Measurements from ENCODE around the gene COQ9. TPM values are rescaled to one million over a fixed set of nuclear protein-coding genes. Genes with fewer than 3 reads are reported as not detected.

COQ9 gene
- total and polyA plus RNA-seq, 2 experiments from 2014 or later, result 26.6 to 36.3 TPM

- no peak for ATAC-seq
- Histone ChIP-seq H3K27me3 (ENCODE audit: insufficient read depth) (peaks cover 17% of the 10 kb centered on the region; the same call in 1 of the 2 replicates), H3F3A (replicated peaks; ENCODE audit: low read depth) (no peaks in the 10 kb centered on the region; the same call in 1 of the 2 replicates), H3K36me3 (ENCODE audit: insufficient read depth) (no peaks in the 10 kb centered on the region), H3K9me2 (ENCODE audit: insufficient read depth) (no peaks in the 10 kb centered on the region), H3K4me2 (no peak overlapping the region), H3K4me3 (no peak overlapping the region), H3K27ac (ENCODE audit: low read depth) (no peak overlapping the region), H4K20me1 (replicated peaks; ENCODE audit: insufficient read depth) (no peaks in the 10 kb centered on the region), H2AFZ (no peak overlapping the region), H3K79me2 (replicated peaks; ENCODE audit: insufficient read depth) (no peaks in the 10 kb centered on the region; the same call in 1 of the 2 replicates), H3K4me1 (ENCODE audit: insufficient read depth) (peaks cover 35% of the 10 kb centered on the region)
- no peak overlapping the region for H3K27ac Mint-ChIP-seq
- no peaks in the 10 kb centered on the region for H3K9me3 Mint-ChIP-seq
- TF ChIP-seq, protein P1, sequence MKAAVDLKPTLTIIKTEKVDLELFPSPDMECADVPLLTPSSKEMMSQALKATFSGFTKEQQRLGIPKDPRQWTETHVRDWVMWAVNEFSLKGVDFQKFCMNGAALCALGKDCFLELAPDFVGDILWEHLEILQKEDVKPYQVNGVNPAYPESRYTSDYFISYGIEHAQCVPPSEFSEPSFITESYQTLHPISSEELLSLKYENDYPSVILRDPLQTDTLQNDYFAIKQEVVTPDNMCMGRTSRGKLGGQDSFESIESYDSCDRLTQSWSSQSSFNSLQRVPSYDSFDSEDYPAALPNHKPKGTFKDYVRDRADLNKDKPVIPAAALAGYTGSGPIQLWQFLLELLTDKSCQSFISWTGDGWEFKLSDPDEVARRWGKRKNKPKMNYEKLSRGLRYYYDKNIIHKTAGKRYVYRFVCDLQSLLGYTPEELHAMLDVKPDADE (IDR thresholded peaks at IDR 0.05), result no peak
- TF ChIP-seq STAT1 (IDR thresholded peaks at IDR 0.05; ENCODE audit: unreplicated experiment), result no peak
- TF ChIP-seq NANOG (IDR thresholded peaks at IDR 0.05; ENCODE audit: borderline replicate concordance), result no peak
- TF ChIP-seq, protein P2, sequence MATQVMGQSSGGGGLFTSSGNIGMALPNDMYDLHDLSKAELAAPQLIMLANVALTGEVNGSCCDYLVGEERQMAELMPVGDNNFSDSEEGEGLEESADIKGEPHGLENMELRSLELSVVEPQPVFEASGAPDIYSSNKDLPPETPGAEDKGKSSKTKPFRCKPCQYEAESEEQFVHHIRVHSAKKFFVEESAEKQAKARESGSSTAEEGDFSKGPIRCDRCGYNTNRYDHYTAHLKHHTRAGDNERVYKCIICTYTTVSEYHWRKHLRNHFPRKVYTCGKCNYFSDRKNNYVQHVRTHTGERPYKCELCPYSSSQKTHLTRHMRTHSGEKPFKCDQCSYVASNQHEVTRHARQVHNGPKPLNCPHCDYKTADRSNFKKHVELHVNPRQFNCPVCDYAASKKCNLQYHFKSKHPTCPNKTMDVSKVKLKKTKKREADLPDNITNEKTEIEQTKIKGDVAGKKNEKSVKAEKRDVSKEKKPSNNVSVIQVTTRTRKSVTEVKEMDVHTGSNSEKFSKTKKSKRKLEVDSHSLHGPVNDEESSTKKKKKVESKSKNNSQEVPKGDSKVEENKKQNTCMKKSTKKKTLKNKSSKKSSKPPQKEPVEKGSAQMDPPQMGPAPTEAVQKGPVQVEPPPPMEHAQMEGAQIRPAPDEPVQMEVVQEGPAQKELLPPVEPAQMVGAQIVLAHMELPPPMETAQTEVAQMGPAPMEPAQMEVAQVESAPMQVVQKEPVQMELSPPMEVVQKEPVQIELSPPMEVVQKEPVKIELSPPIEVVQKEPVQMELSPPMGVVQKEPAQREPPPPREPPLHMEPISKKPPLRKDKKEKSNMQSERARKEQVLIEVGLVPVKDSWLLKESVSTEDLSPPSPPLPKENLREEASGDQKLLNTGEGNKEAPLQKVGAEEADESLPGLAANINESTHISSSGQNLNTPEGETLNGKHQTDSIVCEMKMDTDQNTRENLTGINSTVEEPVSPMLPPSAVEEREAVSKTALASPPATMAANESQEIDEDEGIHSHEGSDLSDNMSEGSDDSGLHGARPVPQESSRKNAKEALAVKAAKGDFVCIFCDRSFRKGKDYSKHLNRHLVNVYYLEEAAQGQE (IDR thresholded peaks at IDR 0.05; ENCODE audit: unreplicated experiment), result no peak
- no peak for TF ChIP-seq EZH2phosphoT487 (IDR thresholded peaks at IDR 0.05; ENCODE audit: unreplicated experiment)
- TF ChIP-seq ZNF331 (CRISPR knock-in tag; IDR thresholded peaks at IDR 0.05; ENCODE audit: low read depth), result no peak
- TF ChIP-seq JUNB (IDR thresholded peaks at IDR 0.05; ENCODE audit: unreplicated experiment), result no peak
- no peak for TF ChIP-seq EZH2 (IDR thresholded peaks at IDR 0.05; ENCODE audit: low read depth, unreplicated experiment)
- no peak for TF ChIP-seq ZNF114 (CRISPR knock-in tag; IDR thresholded peaks at IDR 0.05)
- TF ChIP-seq, protein P3, sequence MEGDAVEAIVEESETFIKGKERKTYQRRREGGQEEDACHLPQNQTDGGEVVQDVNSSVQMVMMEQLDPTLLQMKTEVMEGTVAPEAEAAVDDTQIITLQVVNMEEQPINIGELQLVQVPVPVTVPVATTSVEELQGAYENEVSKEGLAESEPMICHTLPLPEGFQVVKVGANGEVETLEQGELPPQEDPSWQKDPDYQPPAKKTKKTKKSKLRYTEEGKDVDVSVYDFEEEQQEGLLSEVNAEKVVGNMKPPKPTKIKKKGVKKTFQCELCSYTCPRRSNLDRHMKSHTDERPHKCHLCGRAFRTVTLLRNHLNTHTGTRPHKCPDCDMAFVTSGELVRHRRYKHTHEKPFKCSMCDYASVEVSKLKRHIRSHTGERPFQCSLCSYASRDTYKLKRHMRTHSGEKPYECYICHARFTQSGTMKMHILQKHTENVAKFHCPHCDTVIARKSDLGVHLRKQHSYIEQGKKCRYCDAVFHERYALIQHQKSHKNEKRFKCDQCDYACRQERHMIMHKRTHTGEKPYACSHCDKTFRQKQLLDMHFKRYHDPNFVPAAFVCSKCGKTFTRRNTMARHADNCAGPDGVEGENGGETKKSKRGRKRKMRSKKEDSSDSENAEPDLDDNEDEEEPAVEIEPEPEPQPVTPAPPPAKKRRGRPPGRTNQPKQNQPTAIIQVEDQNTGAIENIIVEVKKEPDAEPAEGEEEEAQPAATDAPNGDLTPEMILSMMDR (conservative IDR thresholded peaks at IDR 0.05; ENCODE audit: low read depth in 2 of 2), result no peak
- no peak for TF ChIP-seq CREB1 (CRISPR knock-in tag; IDR thresholded peaks at IDR 0.05; ENCODE audit: low read depth)
- H3K4me3 Mint-ChIP-seq, result no peak overlapping the region
- DNase-seq (ENCODE audit: low spot score), result no peak
- no peaks in the 10 kb centered on the region; the same call in 2 of the 3 replicates for H3K36me3 Mint-ChIP-seq (ENCODE audit: low read depth)
- H3K4me1 Mint-ChIP-seq, result peaks cover 43% of the 10 kb centered on the region
- H3K27me3 Mint-ChIP-seq (ENCODE audit: insufficient read depth, low read depth, poor library complexity), result peaks cover 32% of the 10 kb centered on the region
Observed at GRCh38 chr16:57481421-57481820, 34.1 kb downstream of the COQ9 start.

Data from GM23338 (cell line).